EH (cell line): ENCODE data around the gene PCYT2.

Source experiments
- DNase-seq: peaks from one replicate; pipeline ENCODE4 v3.0.0-alpha.2; 2015; ENCODE audit warnings: low read depth

The PCYT2 gene

GRCh38 chr17:81852237-81852636 lies 59.0 kb downstream of the PCYT2 start:
- no peak for DNase-seq

- DNase-seq: no peak
These were observed 59.8 kb downstream of the PCYT2 start for GRCh38 chr17:81851423-81851822.
